H1 (cell line): Measurements from ENCODE around the gene AOPEP. TPM values are rescaled to one million over a fixed set of nuclear protein-coding genes. Genes with fewer than 3 reads are reported as not detected.

Experiments used
- CTCF ChIA-PET: fragments of 300-600 bp; sonication (Branson Sonifier 250); formaldehyde crosslinking; loops from one replicate; lab custom pipeline; 2021; ENCODE audit not compliant: partially characterized antibody; lab: Charles Lee
- POLR2A ChIA-PET: fragments of 300-600 bp; sonication (Branson Sonifier 250); formaldehyde crosslinking; loops from one replicate; lab custom pipeline; 2021; ENCODE audit warnings: inconsistent platforms; ENCODE audit not compliant: partially characterized antibody; lab: Charles Lee
- DNase-seq, 2 experiments: peaks; one replicate each; pipeline versions ENCODE4 v3.0.0 to v3.0.0-alpha.2; 2010 to 2022; ENCODE audit warnings: low spot score in 2 of 2, low read depth in 1 of 2, mixed read lengths in 1 of 2
- FAIRE-seq: peaks from 2 replicates; lab custom pipeline; 2011; peaks lifted over from hg19 to GRCh38; lab: Jason Lieb, UNC
- H2AFZ ChIP-seq: 2 replicates; pipeline ENCODE4 v1.8.1; 2012; ENCODE audit warnings: low read length, inconsistent platforms
- H2AK5ac ChIP-seq: 2 replicates; pipeline ENCODE4 v1.6.1; 2013; ENCODE audit warnings: low read depth, low read length
- H2BK120ac ChIP-seq: replicated peaks from 2 replicates; pipeline ENCODE3; 2013; ENCODE audit warnings: low read depth, low read length, inconsistent platforms
- H2BK12ac ChIP-seq: 2 replicates; pipeline ENCODE4 v1.6.1; 2013; ENCODE audit warnings: low read depth, low read length
- H2BK15ac ChIP-seq: 2 replicates; pipeline ENCODE4 v1.6.1; 2013; ENCODE audit warnings: low read length
- H2BK20ac ChIP-seq: 2 replicates; pipeline ENCODE4 v1.6.1; 2013; ENCODE audit warnings: low read length
- H2BK5ac ChIP-seq: 2 replicates; pipeline ENCODE4 v1.6.1; 2013; ENCODE audit warnings: low read depth, low read length
- H3K14ac ChIP-seq: 2 replicates; pipeline ENCODE4 v1.6.1; 2013; ENCODE audit warnings: inconsistent platforms; ENCODE audit not compliant: insufficient read length
- H3K18ac ChIP-seq: 2 replicates; pipeline ENCODE4 v1.6.1; 2013; ENCODE audit warnings: low read length; ENCODE audit errors: extremely low read depth
- H3K23ac ChIP-seq: 2 replicates; pipeline ENCODE4 v1.6.1; 2013; ENCODE audit warnings: inconsistent platforms; ENCODE audit not compliant: insufficient read length
- H3K23me2 ChIP-seq: 2 replicates; pipeline ENCODE4 v1.6.1; 2013; ENCODE audit warnings: low read depth, low read length
- H3K27ac ChIP-seq: 2 replicates; pipeline ENCODE4 v1.6.1; 2011; ENCODE audit warnings: low read depth, low read length, inconsistent platforms
- H3K27me3 ChIP-seq, 4 experiments: replicated peaks in 1 of 4; 1 replicate in 1 of 4; 2 replicates in 3 of 4; pipeline versions ENCODE4 v1.6.1 to v1.8.1; 2011 to 2013; ENCODE audit warnings: low read length in 3 of 4, mild to moderate bottlenecking in 3 of 4, inconsistent platforms in 2 of 4, mixed read lengths in 2 of 4, moderate library complexity in 1 of 4; ENCODE audit not compliant: control insufficient read depth in 3 of 4, insufficient read depth in 3 of 4; ENCODE audit errors: extremely low read depth in 1 of 4
- H3K36me3 ChIP-seq, 4 experiments: 2 replicates each; pipeline versions ENCODE4 v1.6.1 to v1.8.1; 2011 to 2013; ENCODE audit warnings: mild to moderate bottlenecking in 4 of 4, low read length in 3 of 4, moderate library complexity in 2 of 4, control low read depth in 1 of 4, inconsistent platforms in 1 of 4; ENCODE audit not compliant: insufficient read depth in 4 of 4, control insufficient read depth in 2 of 4
- H3K4ac ChIP-seq: replicated peaks from 2 replicates; pipeline ENCODE3; 2013; ENCODE audit warnings: low read length, low read depth, mixed read lengths, inconsistent platforms; ENCODE audit not compliant: insufficient read length
- H3K4me1 ChIP-seq, 4 experiments: replicated peaks in 1 of 4; 1 replicate in 1 of 4; 2 replicates in 3 of 4; pipeline versions ENCODE4 v1.6.1 to v1.8.1; 2011 to 2013; ENCODE audit warnings: low read length in 3 of 4, inconsistent platforms in 2 of 4, mixed read lengths in 1 of 4; ENCODE audit not compliant: insufficient read depth in 4 of 4, control insufficient read depth in 3 of 4
- H3K4me2 ChIP-seq, 2 experiments: 2 replicates each; pipeline versions ENCODE4 v1.6.1 to v1.8.1; 2011 to 2013; ENCODE audit warnings: low read depth in 2 of 2, low read length in 2 of 2, control low read depth in 1 of 2, inconsistent platforms in 1 of 2, mild to moderate bottlenecking in 1 of 2; ENCODE audit not compliant: insufficient read depth in 1 of 2
- H3K4me3 ChIP-seq, 4 experiments: fragments of 200-600, 300-600 bp in 1 of 4; sonication (generic), shearing (Covaris generic), sonication (Bioruptor Twin) in 1 of 4; 2 replicates each; pipeline versions ENCODE4 v1.5.1 to v1.8.1; 2011 to 2016; ENCODE audit warnings: low read length in 4 of 4, low read depth in 3 of 4, control low read depth in 2 of 4, inconsistent platforms in 2 of 4, mild to moderate bottlenecking in 2 of 4, mixed read lengths in 1 of 4, moderate library complexity in 1 of 4; ENCODE audit not compliant: insufficient read depth in 2 of 4; ENCODE audit errors: extremely low read depth in 1 of 4
- H3K56ac ChIP-seq: replicated peaks from 2 replicates; pipeline ENCODE3; 2013; ENCODE audit warnings: low read depth, mild to moderate bottlenecking, mixed read lengths, low read length, inconsistent platforms; ENCODE audit not compliant: insufficient read length
- H3K79me1 ChIP-seq: 2 replicates; pipeline ENCODE4 v1.6.1; 2013; ENCODE audit warnings: low read depth, low read length, control low read depth
- H3K79me2 ChIP-seq, 2 experiments: 2 replicates each; pipeline versions ENCODE4 v1.6.1 to v1.8.1; 2012 to 2013; ENCODE audit warnings: low read length in 2 of 2, mild to moderate bottlenecking in 2 of 2, inconsistent platforms in 1 of 2; ENCODE audit not compliant: insufficient read depth in 2 of 2, control insufficient read depth in 1 of 2
- H3K9ac ChIP-seq, 4 experiments: replicated peaks in 1 of 4; 1 replicate in 1 of 4; 2 replicates in 3 of 4; pipeline versions ENCODE4 v1.6.1 to v1.8.1; 2011 to 2013; ENCODE audit warnings: low read depth in 3 of 4, low read length in 3 of 4, control low read depth in 2 of 4, mild to moderate bottlenecking in 2 of 4, moderate library complexity in 2 of 4, inconsistent platforms in 1 of 4; ENCODE audit errors: extremely low read depth in 1 of 4
- H3K9me3 ChIP-seq, 2 experiments: 2 replicates each; pipeline versions ENCODE4 v1.6.1 to v1.8.1; 2012 to 2013; ENCODE audit warnings: mild to moderate bottlenecking in 2 of 2, moderate library complexity in 2 of 2, control low read depth in 1 of 2, inconsistent platforms in 1 of 2, low read depth in 1 of 2, low read length in 1 of 2, mixed read lengths in 1 of 2; ENCODE audit not compliant: insufficient read depth in 2 of 2
- H4K20me1 ChIP-seq, 2 experiments: replicated peaks in 1 of 2; 2 replicates each; pipeline versions ENCODE3 to v1.8.1; 2011 to 2013; ENCODE audit warnings: inconsistent platforms in 2 of 2, low read length in 2 of 2, mild to moderate bottlenecking in 1 of 2; ENCODE audit not compliant: insufficient read depth in 2 of 2, control insufficient read depth in 1 of 2
- H4K5ac ChIP-seq: 2 replicates; pipeline ENCODE4 v1.6.1; 2013; ENCODE audit warnings: low read length, low read depth, mixed read lengths, inconsistent platforms; ENCODE audit not compliant: insufficient read length
- H4K8ac ChIP-seq: 2 replicates; pipeline ENCODE4 v1.8.0; 2013; ENCODE audit warnings: mild to moderate bottlenecking, moderate library complexity, low read length, inconsistent platforms; ENCODE audit not compliant: insufficient read depth; ENCODE audit errors: extremely low read depth
- H4K91ac ChIP-seq: replicated peaks from 2 replicates; pipeline ENCODE3; 2013; ENCODE audit warnings: low read length, mixed read lengths, inconsistent platforms; ENCODE audit not compliant: insufficient read length
- ATF2 ChIP-seq: IDR thresholded peaks from 2 replicates; pipeline ENCODE4 v1.6.1; 2012; ENCODE audit warnings: low read length, inconsistent platforms
- BACH1 ChIP-seq: IDR thresholded peaks from 2 replicates; pipeline ENCODE4 v1.6.1; 2012; ENCODE audit warnings: low read length, improper control_type of control experiment
- CHD2 ChIP-seq: IDR thresholded peaks from 2 replicates; pipeline ENCODE4 v1.6.1; 2012; ENCODE audit warnings: low read length, improper control_type of control experiment
- NANOG ChIP-seq: IDR thresholded peaks from 2 replicates; pipeline ENCODE4 v1.6.1; 2011; ENCODE audit warnings: low read length, low read depth, mild to moderate bottlenecking, inconsistent platforms; ENCODE audit not compliant: insufficient read depth, poor library complexity, severe bottlenecking
- NRF1 ChIP-seq: IDR thresholded peaks from 2 replicates; pipeline ENCODE4 v1.6.1; 2011; ENCODE audit warnings: mild to moderate bottlenecking, low read depth, low read length, improper control_type of control experiment
- POLR2AphosphoS5 ChIP-seq: IDR thresholded peaks from 2 replicates; pipeline ENCODE4 v1.6.1; 2011; ENCODE audit warnings: low read depth, low read length
- RAD21 ChIP-seq, 2 experiments: IDR thresholded peaks in 1 of 2; conservative IDR thresholded peaks in 1 of 2; 2 replicates each; pipeline ENCODE4 v1.6.1; 2011; ENCODE audit warnings: low read depth in 2 of 2, low read length in 2 of 2, improper control_type of control experiment in 1 of 2, inconsistent platforms in 1 of 2, mild to moderate bottlenecking in 1 of 2, moderate library complexity in 1 of 2
- ZNF274 ChIP-seq: IDR thresholded peaks from 2 replicates; pipeline ENCODE4 v1.7.0; 2012; ENCODE audit warnings: low read length, borderline replicate concordance; ENCODE audit errors: extremely low read depth
- whole genome bisulfite sequencing, 2 experiments: shearing (Covaris generic) in 1 of 2; methylation state at CpG; one replicate each; pipeline versions ENCODE4 v1.1.6 to v1.1.7; 2013 to 2015; ENCODE audit warnings: low lambda C conversion rate in 2 of 2, mixed read lengths in 2 of 2, inconsistent platforms in 1 of 2, low coverage in 1 of 2, missing lambda C conversion rate in 1 of 2; ENCODE audit not compliant: insufficient replicate concordance in 2 of 2, insufficient coverage in 1 of 2, insufficient read length in 1 of 2; ENCODE audit errors: extremely low coverage in 1 of 2, missing lambda C conversion rate in 1 of 2; 5-methylcytosine and 5-hydroxymethylcytosine counted together
- polyA plus RNA-seq, 7 experiments: library from polyadenylated mRNA; depleted of rRNA in 3 of 7; stranded (reverse) in 5 of 7; unstranded in 2 of 7; fragments of >200 nt in 5 of 7; fragments of 200-250 nt in 2 of 7; gene quantifications; 1 replicate in 5 of 7; 2 replicates in 1 of 7; 4 replicates in 1 of 7; pipeline versions ENCODE4 v1.2.1 to v1.2.3, GENCODE V29; 2011 to 2013; ENCODE audit warnings: missing spikeins in 2 of 7, mixed read lengths in 2 of 7
- total RNA-seq: library from RNA; stranded (reverse); fragmentation: NEBNext Ultra II Directional; extraction: Animal tissue kit (Norgen Biotek cat#: 25700); gene quantifications from 2 replicates; pipeline ENCODE4 v1.2.1, GENCODE V29; 2021

The AOPEP gene
- total and polyA plus RNA-seq, 2 of the 8 experiments (the other 6 are each of a cell fraction or from before 2014, with no cell fraction given), result 6.1 to 14.3 TPM

- Histone ChIP-seq H3K36me3 (no peaks in the 10 kb centered on the region), H3K23ac (no peak overlapping the region), H2BK120ac (no peak overlapping the region), H3K4ac (no peak overlapping the region), H3K4me3 (no peak overlapping the region), H4K91ac (no peak overlapping the region), H3K9ac (no peak overlapping the region), H3K79me1 (peaks cover 5% of the 10 kb centered on the region), H3K23me2 (no peaks in the 10 kb centered on the region), H2BK12ac (no peak overlapping the region), H3K18ac (no peak overlapping the region), H3K79me2 (no peaks in the 10 kb centered on the region), H4K8ac (no peak overlapping the region), H3K14ac (no peak overlapping the region), H2BK5ac (no peak overlapping the region), H3K27me3 (no peaks in the 10 kb centered on the region), H4K5ac (no peak overlapping the region), H2AK5ac (no peak overlapping the region), H2BK20ac (no peak overlapping the region), H3K27ac (no peak overlapping the region), H3K4me1 (peaks cover 0 to 9% (median 7%) of the 10 kb centered on the region in 4 experiments), H2BK15ac (no peak overlapping the region), H3K4me2 (no peak overlapping the region), H3K9me3 (no peaks in the 10 kb centered on the region), H2AFZ (no peak overlapping the region), H3K56ac (no peak overlapping the region), H4K20me1 (no peaks in the 10 kb centered on the region)
- WGBS, 2 experiments, result 98% methylated on average over 6 of the region's 6 CpGs; no CpG with 5 or more reads in 1 of the 2 experiments
- DNase-seq (peak in 1 of 2 experiments; percentile 19), FAIRE-seq (no peak)
- CTCF ChIA-PET, result interaction anchor here (0.6 to 1.5 kb wide), 4 partner anchors 11 to 303 kb away, joined by 3 to 5 read pairs (median 4); no protein-coding TSS in a partner anchor
- TF ChIP-seq CHD2 (no peak), NRF1 (no peak), ZNF274 (no peak), POLR2AphosphoS5 (no peak), BACH1 (no peak), RAD21 (IDR thresholded peaks at IDR 0.05 in 1 of 2, conservative IDR thresholded peaks at IDR 0.05 in 1 of 2; ENCODE audit: low read depth in 2 of 2, low read length in 2 of 2) (no peak), NANOG (no peak), ATF2 (no peak)
- POLR2A ChIA-PET, result interaction anchor here (0.7 kb wide), 1 partner anchor 91 kb away, joined by 4 read pairs; no protein-coding TSS in a partner anchor
Observed at GRCh38 chr9:94906181-94906580, 179.7 kb downstream of the AOPEP start.
